HG03135 (cell line): ENCODE results near the gene TMEM86A.

Experiments
- ATAC-seq: cut with Tn5 transposase; IDR thresholded peaks from one replicate; pipeline ENCODE4 v1.9.1; 2021; ENCODE audit warnings: mild to moderate bottlenecking, moderate library complexity; ENCODE audit not compliant: unreplicated experiment

Gene TMEM86A

DNA sequence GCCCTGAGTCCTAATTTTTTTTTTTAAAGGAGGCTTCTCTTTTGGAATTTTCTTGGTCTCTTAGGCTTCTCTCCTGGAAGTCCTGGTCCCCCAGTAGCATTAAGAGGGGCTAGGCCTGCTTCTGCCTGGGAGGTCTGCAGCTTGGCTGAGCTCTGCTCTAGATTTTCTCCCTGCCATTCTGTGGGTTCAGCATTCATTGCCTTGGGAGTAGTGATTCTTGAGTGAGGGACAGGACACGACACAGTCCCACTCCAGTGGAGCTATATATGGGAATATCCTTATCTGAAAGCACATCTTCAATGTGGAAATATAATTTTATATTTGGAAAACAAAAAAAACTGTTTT, 23.7 kb downstream of the TMEM86A start:
- peak; percentile 10 for ATAC-seq

DNA sequence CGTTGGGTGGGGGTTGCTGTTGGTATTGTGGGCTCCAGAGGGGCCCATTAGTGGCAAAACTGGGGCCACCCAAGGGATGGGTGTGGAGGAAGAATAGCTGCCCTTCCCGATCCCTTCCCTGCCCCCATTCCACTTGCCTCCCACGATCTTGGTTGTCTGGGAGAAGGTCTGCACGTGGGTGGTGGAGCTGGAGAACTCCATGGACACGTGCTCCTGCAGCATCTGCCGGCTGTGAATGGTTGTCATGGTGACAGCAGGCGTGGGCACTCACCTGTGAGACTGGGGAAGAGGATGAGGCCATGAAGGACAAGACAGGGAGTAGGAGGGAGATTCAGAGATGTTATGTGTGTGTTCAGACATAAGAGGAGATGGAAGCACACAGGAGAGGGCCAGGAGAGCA, 25.4 kb downstream of the TMEM86A start:
- ATAC-seq: no peak

DNA sequence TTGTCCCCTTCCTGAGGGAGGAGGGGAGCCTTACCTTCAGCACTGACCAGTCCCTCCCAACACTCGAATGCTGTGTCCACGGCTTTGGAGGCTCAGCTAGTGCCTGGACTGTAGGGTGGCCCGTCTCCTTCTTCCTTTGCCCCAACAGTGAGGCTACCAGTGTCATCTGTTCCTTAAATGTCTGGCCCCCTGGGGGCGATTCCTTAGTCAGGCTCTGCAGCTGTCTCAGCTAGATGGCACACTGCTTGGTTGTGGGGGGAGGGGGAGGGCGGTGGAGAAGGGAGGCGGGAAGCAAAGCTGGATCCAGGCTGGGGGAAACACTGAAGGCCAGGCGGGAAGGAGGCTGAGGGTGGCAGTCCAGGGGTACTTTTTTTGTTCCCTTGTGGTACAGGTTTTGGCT, 27.5 kb downstream of the TMEM86A start, which contains the start of gene IGSF22:
TSS of gene IGSF22 (minus strand) at position 149 of the 400 bp plus-strand sequence. CDS start 1,952 bp downstream, outside the sequence.
- ATAC-seq: no peak

DNA sequence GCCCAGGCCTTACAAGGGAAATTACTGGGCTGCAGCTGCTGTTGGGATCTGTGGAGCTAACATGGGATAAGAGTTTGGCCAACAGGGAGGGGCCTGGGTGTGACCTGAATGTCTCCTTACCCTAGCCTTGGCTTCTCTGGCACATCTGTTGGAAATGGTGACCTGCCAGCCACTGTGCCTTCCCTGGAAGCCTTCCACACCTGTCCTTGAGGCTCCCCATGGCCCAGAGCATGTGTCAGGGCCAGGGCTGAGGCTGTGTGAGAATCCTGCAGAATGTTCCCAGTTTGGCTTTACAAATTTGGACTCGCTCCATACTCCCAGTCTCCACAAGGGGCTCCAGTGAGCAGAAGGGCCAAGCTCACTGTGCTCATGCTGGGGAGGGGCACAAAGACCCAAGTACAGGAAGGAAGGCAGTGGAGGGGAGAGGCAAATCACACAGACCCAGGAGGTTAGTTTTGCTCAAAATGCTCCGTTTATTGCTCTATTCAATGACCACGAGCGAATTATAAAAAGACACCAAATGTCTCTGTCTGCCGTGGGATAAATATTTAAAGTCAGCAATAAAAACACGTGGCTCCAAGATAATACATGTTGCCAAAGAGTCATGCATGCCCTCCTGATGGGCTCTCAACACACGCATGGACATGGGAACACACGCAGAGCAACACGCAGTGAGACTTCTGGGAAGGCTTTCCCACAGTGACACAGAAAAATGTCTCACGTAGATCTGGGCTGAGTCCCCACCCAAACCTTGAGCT, 29.1 kb downstream of the TMEM86A start:
- no peak for ATAC-seq

DNA sequence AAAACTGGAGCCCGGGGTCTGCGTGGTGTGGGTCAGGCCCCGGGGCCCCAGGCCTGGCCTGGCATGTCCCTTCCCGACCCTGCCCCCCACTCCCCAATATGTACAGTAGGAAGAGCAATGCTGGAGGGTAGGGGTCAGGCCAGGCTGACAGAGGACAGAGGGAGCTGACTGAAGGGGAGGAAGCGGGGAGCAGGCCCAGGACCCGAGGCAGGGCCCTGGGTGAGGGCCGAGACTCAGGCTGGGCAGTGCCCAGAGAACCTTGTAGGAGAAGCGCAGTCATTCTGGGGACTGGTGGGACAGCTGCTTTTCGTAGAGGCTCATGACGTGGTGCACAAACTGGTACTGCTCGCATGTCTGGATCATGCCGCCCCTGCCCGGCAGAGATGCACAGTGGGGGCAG, 30.1 kb downstream of the TMEM86A start:
- no peak for ATAC-seq

DNA sequence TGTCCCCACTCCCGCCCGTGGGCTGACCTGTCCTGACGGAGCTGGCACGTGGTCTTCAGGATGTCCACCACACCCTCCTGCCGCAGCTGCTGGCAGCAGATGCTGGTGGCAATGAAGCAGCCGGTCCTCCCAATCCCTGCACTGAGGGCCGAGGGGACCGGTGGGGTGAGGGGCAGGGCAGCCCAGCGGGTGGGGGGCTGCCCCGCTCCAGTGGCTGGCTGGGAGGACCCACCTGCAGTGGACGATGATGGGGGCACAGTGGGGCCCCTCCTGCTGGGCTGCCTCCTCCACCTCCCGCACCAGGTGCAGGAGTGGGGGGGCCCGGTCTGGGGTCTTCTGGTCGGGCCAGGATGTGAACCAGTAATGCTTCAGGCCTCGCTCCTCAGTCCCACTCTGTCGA, 30.8 kb downstream of the TMEM86A start:
- no peak for ATAC-seq

DNA sequence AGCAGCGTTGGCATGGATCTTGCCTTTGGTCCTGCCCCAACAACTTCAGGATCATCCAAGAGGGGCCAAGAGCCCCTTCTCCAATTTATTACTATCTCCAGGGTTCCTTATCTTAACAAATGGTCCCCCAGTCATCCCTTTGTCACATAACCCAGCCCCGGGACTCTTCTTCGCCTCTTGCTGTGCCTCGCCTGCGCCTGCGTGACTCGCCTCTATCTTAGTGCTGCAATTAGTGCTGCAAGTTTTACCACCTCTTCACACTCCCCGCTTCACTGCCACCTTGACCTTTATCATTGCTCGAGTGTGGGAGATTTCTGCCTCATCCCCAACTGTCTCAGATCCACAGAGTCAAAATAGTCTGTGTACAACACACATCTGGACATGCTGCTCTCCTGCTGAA, 31.4 kb downstream of the TMEM86A start:
- ATAC-seq: no peak

DNA sequence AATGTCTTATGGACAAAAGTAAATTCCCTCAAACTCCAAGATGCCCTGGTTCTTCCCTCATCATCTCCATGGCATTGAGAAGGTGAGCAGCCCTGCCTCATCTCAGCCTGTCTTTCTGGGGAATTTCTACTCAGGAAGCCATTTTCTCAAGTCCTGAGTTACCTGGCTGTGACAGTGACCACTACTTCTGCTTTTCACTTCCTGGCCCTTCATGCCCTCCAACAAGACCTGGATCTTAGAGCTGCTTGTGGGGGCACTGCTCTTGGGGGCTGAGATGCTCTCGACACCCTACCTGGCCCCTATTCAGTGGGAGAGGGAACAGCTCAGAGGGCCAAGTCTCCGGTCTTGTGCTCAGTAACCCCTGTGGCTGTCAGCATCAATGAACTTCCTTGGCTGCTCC, 32.9 kb downstream of the TMEM86A start:
- no peak for ATAC-seq

DNA sequence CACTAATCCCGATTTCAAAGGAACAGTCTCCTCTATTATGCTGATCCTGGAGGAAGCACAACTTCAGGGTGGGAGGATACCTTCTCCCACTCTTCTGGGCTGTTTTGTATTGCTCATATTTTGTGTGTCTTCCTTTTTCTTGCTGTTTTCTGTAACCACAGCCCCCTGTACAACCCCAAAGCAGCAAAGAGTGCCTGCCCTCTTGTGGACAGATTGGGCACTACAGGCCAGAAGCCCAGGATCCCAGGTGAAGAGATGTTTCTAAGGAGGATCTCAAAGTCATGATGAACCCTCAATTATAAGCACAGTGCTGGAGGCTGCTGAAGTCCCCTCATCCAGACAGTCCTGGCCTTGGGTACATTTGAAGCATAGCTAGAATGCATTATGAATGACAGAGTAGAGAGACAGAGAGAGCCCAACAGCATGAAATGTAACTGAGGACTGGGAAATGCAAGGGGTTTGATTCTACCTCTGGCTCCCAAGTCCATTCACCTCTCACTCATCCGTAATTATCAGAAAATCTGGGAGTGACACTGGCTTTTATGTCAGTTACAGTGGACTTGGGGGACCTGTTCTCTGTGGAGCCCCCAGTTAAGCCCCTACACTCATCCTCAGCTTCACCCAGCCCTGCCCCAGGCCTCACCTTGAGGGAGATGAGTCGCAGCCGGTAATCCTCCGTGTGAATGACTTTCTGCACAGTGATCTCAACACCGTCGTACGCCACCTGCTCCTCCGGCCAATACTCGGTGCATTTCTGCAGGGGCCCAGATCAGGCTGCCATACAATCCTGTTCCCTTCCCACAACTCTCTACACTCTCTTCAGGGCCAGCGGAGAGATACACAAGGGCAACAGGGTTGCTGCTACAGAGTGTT, 33.6 kb downstream of the TMEM86A start:
- ATAC-seq: no peak

DNA sequence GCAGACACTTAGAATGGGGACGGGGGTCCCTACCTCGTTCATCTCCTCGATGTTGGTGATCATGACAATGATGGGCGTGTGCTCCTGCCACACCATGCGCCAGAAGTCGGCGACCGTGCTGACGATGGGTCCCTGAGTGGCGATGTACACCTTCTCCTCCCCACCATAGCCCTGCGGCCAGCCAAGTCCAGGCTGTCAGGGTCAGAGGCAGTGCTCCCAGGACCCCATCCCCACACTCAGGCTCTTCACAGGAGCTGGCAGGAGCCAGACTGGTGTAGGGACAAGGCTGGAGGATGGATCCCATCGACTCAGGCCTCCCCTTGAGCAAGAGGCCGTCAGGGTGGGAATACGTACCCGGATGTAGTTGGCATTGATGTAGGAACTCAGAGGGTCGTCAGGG, 34.6 kb downstream of the TMEM86A start:
- ATAC-seq: no peak

DNA sequence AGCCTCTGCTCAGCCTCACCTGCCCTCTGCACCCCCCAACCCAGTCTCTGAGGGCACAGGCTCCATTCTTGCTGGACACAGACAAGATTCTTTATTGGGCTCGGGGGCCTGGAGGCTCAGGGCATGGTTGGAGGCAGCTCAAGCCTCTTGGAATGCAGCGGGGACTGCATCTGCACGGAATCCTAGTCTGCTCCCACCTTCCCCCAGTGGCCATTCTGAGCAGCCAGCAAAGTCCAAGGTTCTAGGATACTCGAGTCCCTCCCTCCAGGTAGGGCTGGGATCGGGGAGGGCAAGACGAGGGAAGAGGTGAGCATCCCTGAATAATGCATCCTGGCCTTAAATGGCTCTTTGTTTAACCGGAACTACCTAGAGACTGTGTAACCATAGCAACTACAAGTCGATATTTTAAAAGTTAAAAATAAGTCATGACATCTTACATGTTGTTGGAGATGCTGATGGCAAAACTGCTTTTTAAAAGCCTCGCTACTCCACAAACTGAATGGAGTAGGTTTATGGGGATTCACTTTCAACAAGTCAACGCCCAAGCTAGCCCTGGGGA, 38.1 kb downstream of the TMEM86A start:
- no peak for ATAC-seq

DNA sequence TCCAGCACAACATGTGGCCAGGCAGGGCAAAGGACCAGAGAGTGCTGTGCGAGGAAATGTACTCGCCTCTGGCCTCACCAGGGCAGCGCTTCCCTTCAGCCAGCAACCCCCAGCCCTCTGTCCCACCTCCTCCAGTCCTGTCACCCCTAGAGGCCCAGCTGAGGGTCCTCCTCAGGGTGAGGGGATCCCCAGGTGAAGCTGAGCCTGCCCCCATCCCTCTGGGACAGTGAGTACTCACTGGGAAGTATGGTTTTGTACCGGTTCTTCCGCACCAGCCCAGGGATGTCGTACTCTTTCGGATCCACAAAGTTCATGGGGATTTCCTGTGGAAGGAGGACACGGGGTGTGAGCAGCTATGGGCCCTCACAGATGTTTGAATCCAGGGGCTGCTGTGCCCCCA, 39.1 kb downstream of the TMEM86A start:
- no peak for ATAC-seq

DNA sequence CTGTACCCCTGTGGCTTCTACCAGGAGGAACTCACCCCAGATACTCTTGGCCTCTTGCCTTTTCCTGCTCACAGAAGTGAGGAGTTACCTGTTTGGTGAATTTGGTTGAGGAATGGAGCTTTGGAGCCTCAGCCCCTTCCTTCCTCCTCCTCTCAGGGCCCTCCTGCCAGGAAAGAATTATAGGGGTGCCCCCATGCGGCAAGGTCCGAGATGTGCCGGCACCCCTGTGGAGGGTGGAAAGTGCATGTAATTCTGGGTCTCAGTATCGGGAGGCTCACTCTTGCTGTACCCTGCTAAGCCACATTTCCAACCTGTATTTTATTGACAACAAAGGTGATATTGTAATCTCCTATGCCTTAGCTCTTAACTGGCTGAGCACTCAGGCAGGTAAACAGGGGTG, 41.1 kb downstream of the TMEM86A start:
- no peak for ATAC-seq

DNA sequence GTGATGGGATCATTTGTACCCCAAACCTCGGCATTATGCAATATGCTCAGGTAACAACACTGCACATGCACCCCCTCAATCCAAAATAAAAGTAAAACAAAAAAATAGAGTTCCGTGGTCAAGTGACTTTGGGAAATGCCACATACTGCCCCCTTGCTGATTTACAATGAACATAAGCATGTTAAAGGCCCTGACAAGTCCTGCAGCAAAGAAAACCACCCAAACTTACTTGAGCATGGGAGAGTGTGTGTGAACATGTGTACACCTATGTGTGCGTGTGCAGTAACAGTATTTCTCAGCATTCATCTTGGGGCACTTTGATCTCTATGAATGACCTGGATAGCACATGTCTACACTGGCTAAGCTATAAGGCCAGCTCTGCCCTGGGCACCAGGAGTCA, 43.2 kb downstream of the TMEM86A start:
- ATAC-seq: no peak

DNA sequence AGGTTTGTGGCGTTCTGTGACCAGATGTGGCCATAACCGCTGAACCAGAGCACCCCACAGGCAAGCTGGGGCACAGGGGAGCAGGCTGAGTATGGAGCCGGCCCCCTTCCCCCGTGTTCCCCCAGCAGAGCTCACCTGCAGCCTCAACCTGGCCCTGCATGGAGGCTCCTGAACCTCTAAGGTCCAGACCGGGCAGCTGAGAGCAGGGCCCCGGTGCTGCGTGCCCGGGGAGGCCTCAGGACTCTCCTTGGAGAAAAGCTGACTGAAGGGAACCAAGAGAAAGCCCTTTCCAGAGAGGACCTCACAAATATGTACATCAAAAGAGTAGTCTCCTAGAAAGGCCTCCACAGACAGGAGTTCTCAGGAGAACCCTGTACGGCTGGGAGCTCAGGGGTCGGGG, 44.8 kb downstream of the TMEM86A start:
- no peak for ATAC-seq

DNA sequence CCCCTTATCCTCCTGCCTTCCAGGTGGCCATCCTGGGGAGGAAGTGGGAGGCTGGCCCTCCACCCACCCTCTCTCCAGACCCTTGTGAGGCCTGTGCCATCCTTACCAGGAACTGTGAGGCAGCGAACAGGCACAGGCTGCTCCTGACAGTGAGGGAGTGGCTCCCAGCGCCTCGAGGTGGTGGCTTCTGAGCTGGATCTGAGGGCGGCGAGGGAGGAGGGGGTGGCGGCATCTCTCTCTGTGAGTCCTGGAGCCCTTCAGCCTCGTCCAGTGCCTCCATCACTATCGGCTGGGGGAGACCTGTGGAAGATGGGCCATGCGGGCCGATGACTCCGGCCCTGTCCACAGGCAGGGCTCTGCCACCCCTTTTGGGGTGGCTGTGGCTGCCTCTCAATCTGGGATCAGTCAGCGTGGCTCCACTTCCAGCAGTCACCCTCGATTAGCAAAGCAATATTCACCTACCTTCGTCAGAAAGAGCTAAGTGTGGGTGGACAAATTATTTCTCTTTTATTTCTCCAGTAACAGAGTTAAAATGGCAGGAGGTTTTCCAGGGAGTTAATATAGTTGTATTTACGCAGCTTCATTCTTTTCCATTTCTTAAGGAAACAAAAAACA, 45.4 kb downstream of the TMEM86A start:
- no peak for ATAC-seq

DNA sequence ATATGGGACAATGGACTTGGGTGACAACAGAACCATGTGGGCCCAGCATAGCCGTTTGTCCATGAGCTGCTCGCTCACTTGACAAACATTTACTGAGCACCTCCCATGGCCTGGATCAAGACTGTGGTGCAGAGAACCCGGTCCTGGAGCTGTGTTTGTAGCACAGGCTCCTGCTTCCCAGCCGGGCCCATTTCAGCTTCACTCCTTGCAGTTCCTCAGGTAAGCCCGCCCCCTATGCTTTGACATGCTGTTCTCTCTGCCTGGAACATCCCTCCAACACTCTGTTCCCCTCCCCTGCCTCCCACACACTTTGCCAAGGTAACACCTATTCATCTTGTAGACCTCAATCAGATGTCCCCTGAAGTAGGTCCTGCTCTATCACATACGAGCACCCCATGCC, 46.7 kb downstream of the TMEM86A start:
- ATAC-seq: no peak

DNA sequence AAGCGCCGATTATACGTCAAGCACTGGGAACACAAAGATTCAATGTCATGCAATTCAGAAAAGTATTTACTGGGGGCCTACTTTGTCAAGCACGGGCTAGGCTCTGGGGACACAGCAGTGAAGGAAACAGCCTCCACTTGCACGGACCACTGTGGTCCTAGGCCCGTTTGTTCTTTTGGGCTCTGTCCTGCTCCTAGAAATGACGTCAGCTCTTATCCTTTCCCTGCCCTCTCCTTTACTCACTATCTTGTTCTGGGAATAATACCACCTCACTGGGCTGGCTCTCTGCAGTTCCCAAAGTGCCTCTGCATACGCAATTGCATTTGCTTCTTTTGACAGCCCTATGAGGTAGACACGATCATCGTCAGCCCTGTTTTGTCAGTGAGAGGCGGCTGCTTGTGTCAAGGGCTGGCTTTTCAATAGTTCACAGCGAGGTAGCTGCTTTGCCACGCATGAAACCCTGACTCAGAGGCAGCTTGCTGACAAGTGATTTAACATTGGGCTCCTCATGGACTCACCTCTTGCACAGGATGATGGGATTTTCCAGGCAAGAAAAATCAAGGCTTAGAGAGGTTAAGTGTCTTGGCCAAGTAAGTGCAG, 50.3 kb downstream of the TMEM86A start:
- ATAC-seq: no peak

DNA sequence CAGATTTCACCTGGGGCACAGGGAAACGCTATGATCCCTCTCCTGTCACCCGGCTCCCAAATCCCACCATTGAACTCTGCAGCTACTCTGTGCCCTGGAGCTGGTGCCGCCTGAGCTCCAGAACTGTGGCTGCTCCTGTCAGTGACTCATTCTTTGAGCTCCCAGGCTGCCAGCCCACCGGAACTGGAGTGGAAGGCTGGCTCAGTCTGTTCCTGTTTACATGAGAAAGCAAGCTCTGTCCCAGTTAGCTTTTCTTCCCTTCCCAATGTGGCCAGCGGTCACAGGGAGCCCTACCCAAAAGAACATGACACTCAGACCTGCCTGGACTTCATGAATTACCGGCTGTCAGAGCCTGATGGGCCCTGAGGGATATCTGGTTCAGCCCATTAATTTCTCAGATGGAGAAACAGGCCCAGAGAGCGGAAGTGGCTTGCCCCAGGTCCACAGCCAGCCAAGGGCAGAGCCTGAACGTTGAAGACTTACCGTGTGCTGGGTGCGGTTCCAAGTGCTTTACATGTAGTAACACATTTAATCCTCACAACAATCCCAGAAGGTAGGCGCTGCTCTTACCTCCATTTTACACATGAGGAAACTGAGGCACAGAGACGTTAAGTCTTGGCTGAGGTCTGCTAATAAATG, 51.2 kb downstream of the TMEM86A start:
- no peak for ATAC-seq

DNA sequence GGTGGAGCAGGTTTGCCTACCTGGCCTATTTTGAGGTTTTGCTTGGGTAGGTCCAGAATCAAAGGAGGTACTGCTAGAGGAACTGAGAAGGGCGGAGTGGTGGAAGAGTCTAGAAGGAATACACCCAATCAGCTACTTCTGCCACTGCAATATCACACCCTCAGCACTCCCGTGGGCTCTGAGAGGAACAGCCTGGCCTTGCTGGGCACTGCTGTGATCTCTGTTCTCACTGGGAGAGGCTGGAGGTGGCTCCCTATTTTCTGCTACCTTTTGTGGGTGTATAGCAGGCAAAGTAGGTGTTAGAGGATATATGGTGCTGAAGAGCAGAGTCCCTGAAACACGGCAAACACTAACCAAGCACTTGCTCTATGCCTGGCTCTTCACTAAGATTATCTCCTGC, 52.4 kb downstream of the TMEM86A start:
- no peak for ATAC-seq

DNA sequence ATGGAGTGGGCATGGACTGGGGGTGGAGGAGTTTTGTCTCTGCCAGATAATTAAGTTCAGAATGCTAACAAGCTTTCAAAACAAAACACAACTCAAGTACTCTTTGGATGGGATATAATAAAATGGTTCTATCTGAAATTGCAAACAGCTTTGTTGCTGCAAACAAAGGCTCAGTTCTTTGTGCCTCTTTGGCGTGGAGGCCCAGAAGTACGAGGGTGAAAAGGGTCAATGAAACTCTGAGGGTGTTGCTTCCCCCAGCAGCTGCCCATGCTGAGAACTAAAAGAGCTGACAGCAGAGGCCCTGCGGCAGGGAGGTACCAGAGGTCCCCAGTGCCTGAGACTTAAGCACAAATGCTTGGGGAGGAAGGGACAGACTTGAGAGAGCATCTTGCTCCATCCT, 53.9 kb downstream of the TMEM86A start:
- ATAC-seq: no peak
